ENCODE measurements around the gene CCDC117. TPM values are rescaled to one million over a fixed set of nuclear protein-coding genes. Genes with fewer than 3 reads are reported as not detected.

The CCDC117 gene
- total and polyA plus RNA-seq, 9 donors, result 11.7 to 34.2 (median 22.8) TPM

- TF ChIP-seq EP300 (IDR thresholded peaks at IDR 0.05) (no peak), CTCF (IDR thresholded peaks at IDR 0.05) (no peak), POLR2A (IDR thresholded peaks at IDR 0.05) (no peak)
- intact Hi-C loops (cut with DNase I), result no loop called here
- Histone ChIP-seq H3K27me3 (no peaks in the 10 kb centered on the region), H3K36me3 (no peaks in the 10 kb centered on the region), H3K4me1 (ENCODE audit: insufficient read depth) (no peaks in the 10 kb centered on the region), H3K27ac (no peak overlapping the region), H3K4me3 (no peak overlapping the region), H3K9me3 (no peaks in the 10 kb centered on the region)
- 91 to 96% (median 95%) methylated on average over 5 of the region's 5 CpGs for WGBS, 3 donors
- no peak for DNase-seq
These were observed 18.6 kb downstream of the CCDC117 start for GRCh38 chr22:28791124-28791523.

- DNase-seq, result no peak
- Histone ChIP-seq H3K27ac (no peak overlapping the region), H3K4me3 (no peak overlapping the region), H3K36me3 (no peaks in the 10 kb centered on the region), H3K4me1 (ENCODE audit: insufficient read depth) (no peaks in the 10 kb centered on the region), H3K27me3 (no peaks in the 10 kb centered on the region), H3K9me3 (no peaks in the 10 kb centered on the region)
- intact Hi-C loops (cut with DNase I), result no loop called here
- 64 to 66% (median 65%) methylated on average over 3 of the region's 3 CpGs for WGBS, 3 donors
- TF ChIP-seq POLR2A (IDR thresholded peaks at IDR 0.05), result no peak
These were observed 19.5 kb downstream of the CCDC117 start for GRCh38 chr22:28791841-28792490.

- intact Hi-C loops (cut with DNase I), result no loop called here
- 84 to 91% (median 85%) methylated on average over 15 of the region's 15 CpGs for whole genome bisulfite sequencing, 3 donors
- Histone ChIP-seq H3K9me3 (no peaks in the 10 kb centered on the region), H3K4me1 (ENCODE audit: insufficient read depth) (no peaks in the 10 kb centered on the region), H3K36me3 (no peaks in the 10 kb centered on the region), H3K4me3 (no peak overlapping the region), H3K27ac (no peak overlapping the region), H3K27me3 (no peaks in the 10 kb centered on the region)
- DNase-seq, result no peak
- no peak for TF ChIP-seq CTCF (IDR thresholded peaks at IDR 0.05)
- TF ChIP-seq EP300 (IDR thresholded peaks at IDR 0.05), result no peak
- no peak for TF ChIP-seq POLR2A (IDR thresholded peaks at IDR 0.05)
These were observed 20.2 kb downstream of the CCDC117 start for GRCh38 chr22:28792491-28793383.

GRCh38 chr22:28793976-28794584, 21.6 kb downstream of the CCDC117 start:
- H3K36me3 ChIP-seq, result no peaks in the 10 kb centered on the region
- WGBS, 3 donors, result 69 to 77% (median 70%) methylated on average over 4 of the region's 4 CpGs
- H3K9me3 ChIP-seq, result no peaks in the 10 kb centered on the region
- no peaks in the 10 kb centered on the region for H3K27me3 ChIP-seq
- H3K4me3 ChIP-seq, result no peak overlapping the region
- TF ChIP-seq CTCF (IDR thresholded peaks at IDR 0.05), result no peak
- TF ChIP-seq POLR2A (IDR thresholded peaks at IDR 0.05), result no peak
- TF ChIP-seq EP300 (IDR thresholded peaks at IDR 0.05), result no peak
- H3K27ac ChIP-seq, result no peak overlapping the region
- intact Hi-C loops (cut with DNase I), result no loop called here
- H3K4me1 ChIP-seq (ENCODE audit: insufficient read depth), result no peaks in the 10 kb centered on the region
- no peak for DNase-seq
